ENCODE results near the gene YARS1.

Gene YARS1

DNA sequence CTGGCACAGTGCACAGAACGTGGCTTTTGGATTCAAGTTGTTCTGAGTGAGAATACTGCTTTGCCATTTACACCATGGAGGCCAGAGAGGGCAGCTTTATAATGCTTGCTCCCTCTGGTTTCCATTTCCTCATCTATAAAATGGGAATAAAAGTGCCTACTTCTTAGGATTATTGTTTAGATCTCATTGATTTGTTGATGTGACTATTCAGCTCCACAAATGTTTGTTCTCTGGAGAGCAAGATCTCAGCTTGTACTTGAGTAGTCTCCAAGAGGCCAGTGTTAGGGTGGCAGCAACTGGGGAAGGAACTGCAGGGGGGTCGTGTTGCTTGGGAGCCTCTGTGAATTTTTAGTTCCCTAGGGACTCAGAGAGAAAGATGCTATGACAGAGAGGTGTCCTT lies 55.2 kb downstream of the YARS1 start:
- DNase-seq: no peak

GRCh38 chr1:32761253-32761877 lies 55.8 kb downstream of the YARS1 start:
- DNase-seq: no peak

- DNase-seq: no peak
Observed at GRCh38 chr1:32759997-32760623, 57.0 kb downstream of the YARS1 start.

GRCh38 chr1:32759521-32759981 lies 57.6 kb downstream of the YARS1 start:
- DNase-seq: no peak

DNA sequence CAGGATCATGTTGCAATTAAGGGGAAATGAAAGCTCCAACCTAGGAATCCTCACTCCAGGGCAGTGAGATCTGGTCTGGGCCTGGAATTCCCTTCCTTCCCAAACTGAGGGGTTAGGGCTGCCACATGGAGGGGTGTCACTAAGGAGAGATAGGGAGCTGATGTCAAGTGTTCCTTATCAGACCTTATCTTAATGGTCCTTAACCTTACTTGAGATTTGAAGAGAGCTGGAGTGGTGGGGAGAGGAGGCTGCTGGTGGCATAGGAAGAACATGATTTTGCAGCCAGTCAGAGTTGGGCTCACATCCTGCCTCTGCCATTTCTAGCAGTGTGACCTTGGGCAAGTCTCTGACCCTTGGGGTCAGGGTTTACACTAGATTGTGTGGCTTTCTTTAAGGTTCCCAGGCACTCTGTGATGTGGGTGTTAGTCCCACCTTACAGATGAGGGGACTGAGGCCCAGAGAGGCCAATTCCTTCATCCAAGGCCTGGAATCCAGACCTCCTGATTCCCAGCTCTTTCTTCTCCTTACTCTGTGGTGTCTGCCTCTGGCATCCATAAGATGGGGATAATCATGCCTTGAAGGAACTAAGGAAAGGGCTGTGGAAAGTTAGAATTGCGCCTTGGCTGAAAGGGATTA lies 58.2 kb downstream of the YARS1 start:
- DNase-seq: no peak

DNA sequence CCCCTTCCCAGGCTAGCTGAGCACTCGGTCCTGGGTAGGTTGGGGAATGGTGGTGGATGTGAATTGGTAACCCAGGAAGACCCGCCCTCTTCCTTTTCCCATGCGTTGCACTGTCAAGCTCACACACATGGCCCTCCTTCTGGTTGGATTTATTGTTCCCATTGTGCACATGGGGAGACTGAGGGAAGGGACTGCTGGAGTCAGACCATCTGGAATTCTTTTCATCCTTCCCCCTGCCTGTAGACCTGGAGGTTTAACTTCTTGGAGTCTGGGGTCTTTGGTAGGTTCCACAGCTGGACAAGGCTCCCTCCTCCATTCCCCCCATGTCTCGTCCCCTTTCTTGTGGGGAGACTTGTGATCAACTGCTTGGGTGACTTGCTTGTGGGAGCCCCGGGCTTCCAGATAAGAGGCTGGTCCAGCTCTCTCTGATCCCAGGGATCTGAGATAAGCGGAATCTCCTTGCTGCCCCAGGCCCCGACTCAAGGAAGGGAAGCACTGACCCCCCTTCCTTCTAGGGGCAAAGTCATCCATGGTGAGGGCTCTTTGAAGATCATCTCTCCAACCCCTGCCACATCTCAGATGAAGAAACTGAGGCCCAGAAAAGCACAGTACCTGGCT lies 58.9 kb downstream of the YARS1 start:
- DNase-seq: no peak

- no peak for DNase-seq
Observed at GRCh38 chr1:32757213-32757895, 59.8 kb downstream of the YARS1 start.

DNA sequence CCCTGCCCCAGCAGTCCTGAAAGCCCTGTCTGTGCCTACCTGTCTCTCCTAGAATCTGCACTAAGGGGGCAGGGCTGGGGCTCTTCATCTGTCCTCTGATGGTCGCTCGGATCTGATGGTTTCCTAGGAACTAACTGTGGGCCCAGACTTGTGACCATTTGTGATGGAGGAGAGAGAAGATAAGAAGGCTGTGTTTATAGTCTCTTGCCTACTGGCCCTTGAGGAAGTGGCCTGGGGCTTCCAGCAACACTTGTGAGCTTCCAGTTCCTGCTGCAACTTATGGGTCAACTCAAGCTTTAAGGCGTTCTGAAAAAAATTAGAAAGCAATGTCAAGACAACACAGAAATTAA lies 61.4 kb downstream of the YARS1 start:
- DNase-seq: no peak

DNA sequence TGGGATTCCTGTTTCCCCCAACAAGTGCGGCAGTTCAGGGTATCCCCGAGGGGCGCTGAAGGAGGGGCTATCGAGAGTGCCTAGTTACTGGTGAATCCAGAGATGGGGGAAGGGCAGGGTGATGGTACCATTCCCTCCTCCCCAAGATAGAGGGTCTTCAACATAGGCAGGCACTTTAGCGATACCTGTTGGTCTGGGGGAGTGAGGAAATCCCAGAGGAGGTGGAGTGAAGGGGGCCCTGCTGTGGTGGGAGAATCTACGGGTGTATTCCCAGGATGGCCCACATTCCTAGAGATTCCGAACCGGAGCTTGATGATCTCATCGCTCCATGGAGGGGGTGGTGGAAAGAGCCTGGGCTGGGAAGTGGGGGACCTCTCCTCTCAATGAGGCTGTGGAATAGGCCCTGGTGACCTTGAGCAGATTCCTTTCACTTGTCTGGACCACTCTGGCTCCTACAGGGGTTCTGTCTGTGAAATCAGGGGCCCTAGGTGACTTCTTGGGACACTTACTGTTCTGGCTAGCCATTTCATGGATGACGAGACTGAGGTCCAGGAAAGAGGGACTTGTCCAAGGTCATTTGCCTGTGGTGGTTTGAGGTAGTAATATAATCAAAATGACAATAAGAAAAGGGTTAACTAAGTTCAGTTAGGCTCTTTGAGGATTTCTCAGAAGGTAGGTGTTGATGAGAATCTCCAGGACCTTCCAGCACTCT lies 61.9 kb downstream of the YARS1 start:
- DNase-seq: no peak

GRCh38 chr1:32754317-32755097 lies 62.7 kb downstream of the YARS1 start:
- DNase-seq: no peak

DNA sequence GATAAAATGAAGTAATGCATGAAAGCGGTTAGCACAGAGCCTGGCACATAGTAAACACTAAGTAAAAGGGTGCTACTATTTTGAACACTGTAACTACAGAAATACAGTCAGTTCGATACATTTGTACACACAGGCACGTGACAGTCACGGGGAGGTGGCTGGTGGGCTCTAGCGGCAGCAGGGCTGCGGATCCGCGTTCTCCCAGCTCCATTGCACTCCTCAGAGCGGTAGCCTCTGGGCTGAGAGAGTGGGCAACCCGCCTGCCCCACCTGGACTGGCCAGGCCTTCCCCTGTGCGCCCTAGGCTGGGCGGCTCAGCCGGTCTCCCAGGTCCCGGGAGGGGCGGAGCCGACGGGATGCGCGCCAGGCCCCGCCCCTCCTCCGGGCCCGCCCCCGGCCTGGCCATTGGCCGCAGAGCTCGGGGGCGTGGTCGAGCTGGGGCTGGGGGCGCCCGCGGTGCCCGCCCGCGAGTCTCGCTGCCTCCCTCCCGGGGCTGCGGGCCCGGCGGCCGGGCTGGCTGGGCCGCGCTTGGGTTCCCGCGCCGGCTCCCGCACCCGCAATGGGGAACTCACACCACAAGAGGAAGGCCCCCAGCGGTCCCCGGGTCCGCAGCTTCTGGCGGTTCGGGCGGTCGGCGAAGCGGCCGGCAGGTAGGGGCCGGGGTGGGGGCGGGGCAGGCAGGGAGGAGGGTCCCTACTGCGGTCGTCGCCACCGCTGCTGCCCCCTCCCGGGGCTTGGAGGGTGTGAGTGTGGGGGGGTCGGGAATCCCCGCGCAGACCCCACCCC lies 63.4 kb downstream of the YARS1 start:
- no peak for DNase-seq

DNA sequence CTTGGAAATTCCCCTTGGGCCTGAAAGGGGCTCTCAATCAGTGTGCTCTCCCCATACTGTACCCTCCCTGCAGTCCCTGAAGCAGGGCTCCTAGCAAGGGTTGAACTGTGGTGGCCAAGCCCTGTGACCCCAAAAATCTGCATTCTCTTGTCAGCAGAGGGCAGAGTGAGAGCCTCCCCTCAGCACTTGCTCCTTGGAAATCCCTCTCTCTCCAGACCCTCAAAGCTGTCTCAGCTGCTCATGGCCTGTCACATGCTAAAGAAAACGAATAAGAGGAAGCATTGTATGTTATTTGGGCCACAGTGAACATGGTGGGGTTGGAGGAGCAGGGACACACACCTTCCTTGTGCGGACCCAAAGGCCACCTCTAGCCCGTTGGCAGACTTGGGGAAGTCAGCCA lies 67.4 kb downstream of the YARS1 start:
- DNase-seq: no peak

- DNase-seq: no peak
Observed at GRCh38 chr1:32749332-32749731, 67.8 kb downstream of the YARS1 start.

- DNase-seq: no peak
Observed at GRCh38 chr1:32748926-32749325, 68.2 kb downstream of the YARS1 start.

GRCh38 chr1:32748348-32748747 lies 68.8 kb downstream of the YARS1 start:
- DNase-seq: no peak

DNA sequence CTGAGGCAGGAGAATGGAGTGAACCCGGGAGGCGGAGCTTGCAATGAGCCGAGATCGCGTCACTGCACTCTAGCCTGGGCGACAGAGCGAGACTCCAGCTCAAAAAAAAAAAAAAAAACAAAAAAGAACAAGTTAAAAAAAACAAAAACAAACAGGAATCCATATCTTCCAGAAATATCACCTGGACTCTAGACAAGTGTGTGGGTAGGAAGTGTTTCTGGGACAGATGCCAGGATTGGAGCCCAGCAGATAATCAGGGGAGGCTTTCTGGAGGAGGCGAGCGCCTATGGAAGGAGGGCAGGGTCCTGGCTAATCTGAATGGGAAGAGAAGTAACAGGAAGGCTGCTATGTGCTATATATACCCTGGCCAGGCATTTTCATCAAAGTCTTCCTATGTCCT lies 71.0 kb downstream of the YARS1 start:
- no peak for DNase-seq

DNA sequence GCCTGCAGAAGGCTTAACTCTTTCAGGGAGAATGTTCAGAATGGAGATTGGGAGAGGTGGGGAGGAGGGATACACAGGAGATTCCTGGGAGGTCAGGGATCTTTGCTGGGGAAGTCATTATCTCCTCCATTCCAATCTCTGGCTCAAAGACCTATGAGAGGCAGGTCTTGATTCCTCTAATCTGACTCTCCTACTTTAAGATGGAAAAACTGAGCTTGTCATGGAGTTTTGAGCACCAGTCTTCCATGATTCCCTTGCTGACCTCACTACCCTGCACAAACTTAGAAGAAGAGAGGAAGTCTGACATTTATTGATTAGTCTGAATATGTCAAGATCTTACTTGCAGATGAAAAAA lies 73.1 kb downstream of the YARS1 start:
- no peak for DNase-seq

DNA sequence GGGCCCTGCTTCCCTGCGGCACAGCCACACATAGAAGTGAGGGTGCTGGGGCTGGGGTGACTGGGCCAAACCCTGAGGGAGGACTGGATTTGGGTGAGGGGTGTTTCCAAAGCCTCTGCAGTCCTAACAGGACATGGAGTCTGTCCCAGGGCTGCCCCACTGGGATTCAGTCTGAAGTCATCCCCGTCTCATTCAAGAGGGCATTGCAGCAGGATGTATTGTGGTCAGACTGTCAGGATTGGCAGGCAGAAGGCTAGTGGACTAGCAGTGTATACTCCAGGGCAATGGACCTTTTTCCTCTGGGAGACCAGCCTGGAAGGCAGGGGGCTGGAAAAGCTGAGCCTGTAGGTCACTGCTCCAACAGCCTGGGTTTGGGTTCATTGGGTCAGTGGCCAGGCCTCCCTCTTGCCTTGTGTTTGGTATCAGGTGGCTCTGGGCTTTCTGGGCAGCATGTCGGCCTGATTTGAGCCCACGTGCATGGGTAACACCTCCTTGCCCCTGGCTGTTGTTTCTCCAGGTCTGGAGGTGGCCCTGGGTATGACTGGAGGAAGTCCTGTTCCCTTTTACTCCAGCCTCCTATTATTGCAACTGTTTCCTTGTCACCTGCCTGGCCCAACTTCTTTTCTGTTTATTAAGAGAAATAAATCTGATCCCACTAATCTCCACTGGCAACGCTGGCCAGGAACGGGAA lies 73.6 kb downstream of the YARS1 start:
- no peak for DNase-seq

DNA sequence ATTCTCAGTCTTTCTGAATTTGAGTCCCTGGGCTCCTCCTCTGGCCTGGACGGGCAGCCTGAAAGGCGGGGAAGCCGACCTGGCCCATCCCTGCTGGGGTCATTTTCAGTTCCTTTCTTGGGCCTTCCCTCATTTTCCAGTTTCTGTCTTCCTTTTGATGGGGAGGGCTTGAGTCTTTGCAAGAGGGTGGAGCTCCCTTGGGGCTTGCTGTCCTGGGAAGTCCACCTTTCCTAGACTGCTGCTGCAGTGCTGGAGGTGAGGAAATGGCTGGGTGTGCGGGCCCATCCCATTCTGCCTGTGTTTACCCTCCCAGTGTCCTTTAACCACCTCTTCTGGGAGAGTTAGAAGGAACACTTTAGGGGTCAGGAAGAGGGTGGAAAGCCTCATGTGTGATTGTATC lies 74.2 kb downstream of the YARS1 start:
- no peak for DNase-seq

- no peak for DNase-seq
Observed at GRCh38 chr1:32742199-32742947, 74.8 kb downstream of the YARS1 start.

Data from cerebellar nuclear complex (tissue), 1 donor.